Ascending aorta (tissue), 2 donors: ENCODE data around the gene KCNH2. TPM values are rescaled to one million over a fixed set of nuclear protein-coding genes. Genes with fewer than 3 reads are reported as not detected.

Experiments used
- DNase-seq, 2 donors: peaks; one replicate each; pipeline ENCODE4 v3.0.0-alpha.2; 2019; ENCODE audit warnings: low spot score in 2 of 2
- H3K27ac ChIP-seq, 2 donors: fragments of 200-600 bp; sonication (generic); one replicate each; pipeline ENCODE4 v1.5.1; 2016 to 2017; ENCODE audit warnings: mild to moderate bottlenecking in 1 of 2
- H3K27me3 ChIP-seq: fragments of 200-600 bp; sonication (generic); one replicate; pipeline ENCODE4 v1.5.1; 2017
- H3K36me3 ChIP-seq, 2 donors: fragments of 200-600 bp; sonication (generic); one replicate each; pipeline ENCODE4 v1.5.1; 2016
- H3K4me1 ChIP-seq, 2 donors: fragments of 200-600 bp; sonication (generic); one replicate each; pipeline ENCODE4 v1.5.1; 2016 to 2017; ENCODE audit warnings: mild to moderate bottlenecking in 1 of 2
- H3K4me3 ChIP-seq, 2 donors: fragments of 200-600 bp; sonication (generic); one replicate each; pipeline ENCODE4 v1.5.1; 2016 to 2017; ENCODE audit warnings: mild to moderate bottlenecking in 1 of 2
- H3K9me3 ChIP-seq, 2 donors: fragments of 200-600 bp; sonication (generic); one replicate each; pipeline ENCODE4 v1.5.1; 2016
- intact Hi-C: fragments of 100-400 bp; cut with DNase I; formaldehyde crosslinking; loops from one replicate; pipeline ENCODE4 v1.15.1; 2023
- total RNA-seq: library from RNA; depleted of rRNA; stranded (reverse); fragments of >200 nt; gene quantifications from one replicate; pipeline ENCODE4 v1.1.0, GENCODE V29; 2016
- TF ChIP-seq, protein P1 (sequence below), 3 experiments: fragments of 200-600 bp in 2 of 3; fragments of 450-650 bp in 1 of 3; sonication (generic) in 2 of 3; IDR thresholded peaks; one replicate each; pipeline ENCODE4 v1.5.1; 2016 to 2019; ENCODE audit warnings: antibody characterized with exemption in 3 of 3, mild to moderate bottlenecking in 1 of 3, moderate library complexity in 1 of 3

KCNH2 gene
- total RNA-seq, 1 donor from 2014 or later: not detected

- no peak overlapping the region for H3K4me3 ChIP-seq
- no peak overlapping the region for H3K27ac ChIP-seq
- peak in 1 of 2 donors; percentile 45 for DNase-seq
- intact Hi-C loops: no loop called here
- no peaks in the 10 kb centered on the region for H3K27me3 ChIP-seq
- no peaks in the 10 kb centered on the region for H3K36me3 ChIP-seq
- no peaks in the 10 kb centered on the region for H3K9me3 ChIP-seq
- TF ChIP-seq, protein P1, sequence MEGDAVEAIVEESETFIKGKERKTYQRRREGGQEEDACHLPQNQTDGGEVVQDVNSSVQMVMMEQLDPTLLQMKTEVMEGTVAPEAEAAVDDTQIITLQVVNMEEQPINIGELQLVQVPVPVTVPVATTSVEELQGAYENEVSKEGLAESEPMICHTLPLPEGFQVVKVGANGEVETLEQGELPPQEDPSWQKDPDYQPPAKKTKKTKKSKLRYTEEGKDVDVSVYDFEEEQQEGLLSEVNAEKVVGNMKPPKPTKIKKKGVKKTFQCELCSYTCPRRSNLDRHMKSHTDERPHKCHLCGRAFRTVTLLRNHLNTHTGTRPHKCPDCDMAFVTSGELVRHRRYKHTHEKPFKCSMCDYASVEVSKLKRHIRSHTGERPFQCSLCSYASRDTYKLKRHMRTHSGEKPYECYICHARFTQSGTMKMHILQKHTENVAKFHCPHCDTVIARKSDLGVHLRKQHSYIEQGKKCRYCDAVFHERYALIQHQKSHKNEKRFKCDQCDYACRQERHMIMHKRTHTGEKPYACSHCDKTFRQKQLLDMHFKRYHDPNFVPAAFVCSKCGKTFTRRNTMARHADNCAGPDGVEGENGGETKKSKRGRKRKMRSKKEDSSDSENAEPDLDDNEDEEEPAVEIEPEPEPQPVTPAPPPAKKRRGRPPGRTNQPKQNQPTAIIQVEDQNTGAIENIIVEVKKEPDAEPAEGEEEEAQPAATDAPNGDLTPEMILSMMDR (IDR thresholded peaks at IDR 0.05): no peak
- no peaks in the 10 kb centered on the region for H3K4me1 ChIP-seq
These were observed 36.6 kb downstream of the KCNH2 start for GRCh38 chr7:150941351-150942000.

- no peaks in the 10 kb centered on the region for H3K4me1 ChIP-seq
- no peak overlapping the region for H3K27ac ChIP-seq
- intact Hi-C loops: no loop called here
- H3K36me3 ChIP-seq: no peaks in the 10 kb centered on the region
- DNase-seq: peak in 1 of 2 donors; percentile 44
- no peaks in the 10 kb centered on the region for H3K27me3 ChIP-seq
- H3K9me3 ChIP-seq: no peaks in the 10 kb centered on the region
- TF ChIP-seq, protein P1 (IDR thresholded peaks at IDR 0.05): no peak
- H3K4me3 ChIP-seq: no peak overlapping the region
These were observed 37.6 kb downstream of the KCNH2 start for GRCh38 chr7:150940431-150941102.

DNA sequence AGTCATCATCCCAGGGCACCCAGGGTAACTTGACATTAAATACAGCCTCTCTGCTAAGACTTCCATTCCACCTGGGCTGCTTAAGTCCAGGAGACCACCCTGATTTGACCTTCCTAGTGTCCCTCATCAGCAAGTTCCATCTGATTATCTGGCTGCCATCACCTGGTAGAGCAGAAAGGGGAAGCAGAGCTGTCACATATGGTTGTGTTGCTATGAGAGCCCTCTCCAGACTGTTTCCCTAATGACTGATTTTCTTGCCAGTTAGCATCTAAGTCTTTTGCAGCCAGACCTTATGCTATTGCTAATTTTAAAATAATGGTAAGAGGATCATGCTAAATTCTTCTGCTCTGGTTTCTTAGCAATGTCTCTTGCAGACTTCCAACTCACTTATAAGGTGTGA, 38.7 kb downstream of the KCNH2 start:
- no peak overlapping the region for H3K27ac ChIP-seq
- TF ChIP-seq, protein P1 (IDR thresholded peaks at IDR 0.05): no peak
- no peaks in the 10 kb centered on the region for H3K36me3 ChIP-seq
- intact Hi-C loops: no loop called here
- no peaks in the 10 kb centered on the region for H3K9me3 ChIP-seq
- H3K4me3 ChIP-seq: no peak overlapping the region
- no peak for DNase-seq
- no peaks in the 10 kb centered on the region for H3K27me3 ChIP-seq
- no peaks in the 10 kb centered on the region for H3K4me1 ChIP-seq

DNA sequence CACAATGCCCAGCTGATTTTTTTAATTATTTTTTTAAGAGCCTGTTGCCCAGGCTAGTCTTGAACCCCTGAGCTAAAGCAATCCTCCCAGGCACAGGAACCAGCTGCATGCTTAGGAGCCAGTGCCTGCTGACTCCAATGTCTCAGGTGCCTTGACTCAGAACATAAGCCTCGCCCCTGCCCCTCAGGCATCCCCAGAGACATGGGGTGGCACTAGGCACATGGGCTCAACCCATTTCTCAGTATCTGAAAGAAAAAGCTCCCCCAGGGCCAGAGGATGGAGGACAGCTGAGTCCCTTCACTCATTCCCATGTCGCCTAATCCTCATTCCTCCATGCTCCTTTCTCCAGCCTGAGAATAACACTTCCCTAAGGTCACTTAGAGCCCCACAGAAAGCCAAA, 39.1 kb downstream of the KCNH2 start:
- no peaks in the 10 kb centered on the region for H3K4me1 ChIP-seq
- no peaks in the 10 kb centered on the region for H3K9me3 ChIP-seq
- H3K27ac ChIP-seq: no peak overlapping the region
- H3K36me3 ChIP-seq: no peaks in the 10 kb centered on the region
- H3K27me3 ChIP-seq: no peaks in the 10 kb centered on the region
- intact Hi-C loops: no loop called here
- TF ChIP-seq, protein P1 (IDR thresholded peaks at IDR 0.05): no peak
- no peak overlapping the region for H3K4me3 ChIP-seq
- DNase-seq: peak in 1 of 2 donors; percentile 37

DNA sequence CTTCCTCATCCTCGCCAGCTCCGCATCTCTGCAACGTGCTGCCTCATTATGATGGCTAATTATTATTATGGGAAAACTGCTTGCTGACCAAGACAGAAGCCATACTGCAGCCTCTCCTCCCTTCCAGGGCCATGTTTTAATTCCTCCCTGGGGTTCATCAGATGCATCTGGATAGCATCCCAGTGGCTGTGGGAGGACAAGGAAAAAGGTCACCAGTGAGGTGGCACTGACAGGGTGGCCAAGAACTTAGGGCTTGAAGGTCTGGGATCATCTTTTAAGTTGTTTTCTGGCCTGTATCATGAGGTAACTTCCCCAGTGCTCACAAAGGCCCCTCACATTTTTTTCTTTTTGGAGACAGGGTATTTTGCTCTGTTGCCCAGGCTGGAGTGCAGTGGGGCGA, 39.6 kb downstream of the KCNH2 start:
- TF ChIP-seq, protein P1 (IDR thresholded peaks at IDR 0.05): no peak
- no peak overlapping the region for H3K4me3 ChIP-seq
- no peaks in the 10 kb centered on the region for H3K36me3 ChIP-seq
- no peaks in the 10 kb centered on the region for H3K27me3 ChIP-seq
- H3K4me1 ChIP-seq: no peaks in the 10 kb centered on the region
- no peak overlapping the region for H3K27ac ChIP-seq
- no peaks in the 10 kb centered on the region for H3K9me3 ChIP-seq
- intact Hi-C loops: no loop called here
- peak in 1 of 2 donors; percentile 33 for DNase-seq
